NCI-H2171 treated with DMSO at 0.1 percent for 48 hours (cell line): ENCODE results near the gene MKX.

ENCODE experiments used
- DNase-seq: peaks from one replicate; lab custom pipeline; 2025; lab: John Stamatoyannopoulos, UW

Gene MKX

GRCh38 chr10:27646604-27647175 is 98.9 kb downstream of the MKX start:
- no peak for DNase-seq

- DNase-seq: no peak
Measured at GRCh38 chr10:27646194-27646593, 99.4 kb downstream of the MKX start.

GRCh38 chr10:27644307-27644939 is 101.2 kb downstream of the MKX start:
- no peak for DNase-seq

DNA sequence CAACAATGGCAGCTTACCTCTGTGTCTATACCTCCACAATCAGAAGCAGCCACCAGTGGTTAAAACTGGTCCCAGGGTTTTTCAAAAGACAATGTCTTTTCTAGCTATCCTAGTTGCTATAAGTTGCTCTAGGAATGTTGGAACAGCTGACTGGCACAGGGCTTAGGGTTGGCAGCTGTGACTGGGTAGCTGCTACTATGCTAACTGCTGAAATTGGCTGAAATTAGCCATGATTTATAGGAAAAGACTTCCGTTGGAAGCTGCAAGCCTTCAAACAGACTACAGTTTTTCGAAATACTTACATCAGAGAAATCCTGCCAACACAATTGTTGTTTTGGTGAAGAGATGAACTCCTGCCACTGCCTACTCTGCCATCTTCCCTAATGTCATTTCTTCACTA is 102.3 kb downstream of the MKX start:
- DNase-seq: no peak

DNA sequence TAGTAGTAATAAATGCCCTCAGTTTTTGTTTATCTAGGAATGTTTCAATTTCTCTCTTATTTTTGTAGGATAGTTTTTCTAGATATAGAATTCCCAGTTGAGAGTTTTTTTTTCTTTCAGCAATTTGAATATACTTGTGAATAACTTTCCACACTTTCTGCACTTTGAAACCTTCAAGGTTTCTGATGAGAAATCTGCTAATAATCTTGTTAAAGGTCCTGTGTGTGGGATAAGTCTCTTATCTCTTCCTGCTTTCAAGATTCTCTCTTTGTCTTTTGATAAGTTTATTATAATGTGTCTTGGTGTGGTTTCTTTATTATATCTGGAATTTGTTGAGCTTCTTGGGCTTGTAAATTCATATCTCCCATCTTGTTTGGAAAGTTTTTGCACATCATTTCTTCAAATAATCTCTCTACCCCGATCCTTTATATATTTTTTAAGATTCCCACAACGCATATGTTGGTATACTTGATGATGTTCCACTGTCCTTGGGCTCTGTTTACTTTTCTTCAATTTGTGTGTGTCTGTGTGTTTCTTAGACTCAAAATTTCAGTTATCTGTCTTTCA is 103.5 kb downstream of the MKX start:
- DNase-seq: no peak

- DNase-seq: no peak
Measured at GRCh38 chr10:27638071-27638750, 107.4 kb downstream of the MKX start.

- no peak for DNase-seq
Measured at GRCh38 chr10:27637601-27638000, 108.0 kb downstream of the MKX start.

DNA sequence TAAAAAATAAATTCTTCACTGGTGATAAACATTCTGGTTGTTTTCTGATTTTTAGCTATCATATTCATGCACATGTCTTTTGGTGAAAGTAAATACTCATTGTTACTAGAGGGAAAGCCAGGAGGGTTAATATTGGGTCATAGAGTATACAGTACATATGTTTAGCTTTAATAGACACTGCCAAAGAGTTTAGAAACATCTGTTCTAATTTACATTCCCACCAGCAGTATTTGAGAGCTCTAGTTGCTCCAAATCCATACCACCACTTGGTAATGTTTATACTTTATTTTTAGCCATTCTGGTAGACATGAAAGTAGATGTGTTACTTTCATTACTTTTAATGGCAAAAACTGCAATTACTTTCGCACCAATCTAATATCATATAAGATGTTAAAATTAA is 108.8 kb downstream of the MKX start:
- DNase-seq: no peak

DNA sequence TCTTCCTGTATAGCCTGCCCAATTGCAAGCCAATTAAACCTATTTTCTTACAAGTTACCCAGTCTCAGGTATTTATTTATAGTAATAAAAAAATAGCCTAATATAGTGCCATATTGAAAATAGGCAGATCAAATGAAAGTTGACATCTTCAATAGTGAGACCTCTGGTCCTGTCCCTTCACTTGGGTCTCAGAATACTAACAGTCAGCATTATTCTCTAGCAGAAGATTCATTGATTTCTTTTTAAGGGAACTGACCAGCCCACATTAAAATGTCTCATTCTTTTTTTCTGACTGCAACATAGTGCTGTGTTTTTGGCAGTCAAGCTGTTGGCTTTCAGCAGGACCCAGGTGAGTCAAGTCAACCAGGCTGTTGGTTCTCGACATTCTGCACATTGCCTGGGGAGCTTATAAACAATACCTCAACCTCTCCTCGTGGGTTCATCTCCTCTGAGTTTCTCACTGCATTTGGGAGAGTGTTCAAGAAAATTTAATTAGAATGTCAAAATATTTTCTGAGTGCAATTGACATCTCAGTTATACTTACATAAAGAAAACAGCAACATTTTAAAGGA is 109.8 kb downstream of the MKX start:
- no peak for DNase-seq

- DNase-seq: no peak
Measured at GRCh38 chr10:27635290-27635689, 110.3 kb downstream of the MKX start.

DNA sequence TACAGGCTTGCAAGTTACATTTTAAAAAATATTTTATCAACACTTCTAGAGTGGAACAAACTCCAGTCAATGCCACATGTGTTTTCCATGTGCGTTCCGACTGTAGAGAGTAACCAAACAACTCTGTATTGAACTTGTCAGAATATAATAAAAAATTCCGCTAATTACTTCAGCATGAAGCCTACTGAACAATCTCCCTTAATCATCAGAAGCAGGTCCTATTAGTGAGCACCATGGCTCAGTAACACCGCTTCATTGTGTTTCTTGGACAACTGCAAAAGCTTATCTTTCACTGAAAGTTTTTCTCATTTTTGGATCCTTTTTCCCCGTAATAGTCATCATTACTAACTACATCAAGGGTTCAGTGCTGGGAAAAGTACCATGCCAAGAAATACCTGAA is 117.0 kb downstream of the MKX start:
- no peak for DNase-seq

DNA sequence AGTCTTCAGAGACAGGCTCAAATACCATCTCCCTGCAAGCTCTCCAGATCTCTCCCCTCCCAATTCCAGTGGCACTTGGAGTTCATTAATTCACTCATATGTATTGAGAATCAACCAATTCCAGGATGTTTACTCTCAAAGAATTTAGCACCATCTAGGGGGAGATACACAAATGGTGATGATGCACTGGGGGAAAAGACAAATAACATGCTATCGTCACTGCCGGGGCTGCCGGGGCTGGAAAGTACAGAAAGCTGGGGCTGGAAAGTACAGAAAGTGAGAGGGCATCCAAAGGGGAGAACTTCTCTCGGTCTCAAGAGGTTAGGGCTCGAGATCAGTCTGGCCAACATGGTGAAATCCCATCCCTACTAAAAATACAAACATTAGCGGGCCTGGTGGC is 118.7 kb downstream of the MKX start:
- DNase-seq: no peak

DNA sequence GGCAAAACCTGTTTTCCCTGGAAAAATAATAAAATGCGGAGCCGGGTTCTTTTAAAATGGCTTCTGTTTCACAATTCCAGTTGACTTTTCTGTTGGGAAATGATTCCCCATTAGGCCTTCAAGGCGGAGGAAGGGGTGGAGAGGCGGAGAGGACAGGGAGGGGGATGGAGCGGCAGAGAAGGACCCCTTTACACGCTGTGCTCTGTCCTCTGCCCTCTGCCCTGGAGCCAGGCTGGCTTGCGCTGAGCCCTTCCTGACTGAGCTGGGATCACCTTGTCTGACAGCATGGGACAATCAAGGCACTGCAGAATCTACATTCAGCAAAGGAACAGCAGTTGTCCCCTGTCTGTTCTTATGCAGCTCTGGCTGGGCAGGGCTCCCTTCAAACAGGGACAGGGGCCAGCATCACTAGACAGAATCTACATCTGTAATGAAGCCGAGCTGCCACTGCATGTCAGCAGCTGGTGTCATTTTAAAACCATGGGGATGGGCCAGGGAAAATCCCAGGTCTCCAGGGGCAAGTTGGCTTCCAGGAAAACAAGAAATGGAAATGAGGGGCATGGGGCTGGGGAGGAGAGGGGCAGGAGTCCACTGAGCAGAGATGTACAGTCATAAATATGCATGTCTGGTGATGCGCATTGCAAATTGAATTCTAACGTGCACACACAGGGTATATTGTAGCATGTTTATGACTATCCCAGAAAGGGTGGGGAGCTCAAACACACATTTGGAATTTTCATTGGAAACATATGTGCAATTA is 120.0 kb downstream of the MKX start:
- DNase-seq: no peak

DNA sequence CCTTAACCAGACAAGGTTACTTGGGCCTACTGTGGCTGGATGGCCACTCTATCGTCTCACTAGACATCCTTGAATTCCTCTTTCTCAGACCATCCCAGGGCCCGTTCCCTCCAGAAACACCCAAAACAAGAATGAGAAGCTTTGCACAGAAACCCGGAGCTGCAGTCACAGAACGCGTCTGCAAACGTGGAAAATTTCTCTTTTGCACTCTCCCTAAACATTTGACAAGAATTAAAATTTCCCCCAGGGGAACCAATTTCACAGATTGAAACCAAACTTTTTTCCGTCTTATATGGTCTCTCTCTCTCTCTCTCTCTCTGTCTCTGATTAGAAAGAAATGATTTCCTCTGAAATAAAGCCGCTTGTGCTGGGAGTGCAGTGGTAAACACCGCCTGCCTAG is 120.7 kb downstream of the MKX start:
- DNase-seq: no peak
